ENCODE results near the gene PEMT.
A peak's percentile ranks its signal among the peaks of the same experiment; 100 is the strongest.
"Not testable (repeated sequence)": the region's sequence is repeated elsewhere in the genome, so short reads cannot be mapped to it uniquely, and the experiment has no call there.

Gene PEMT, protein sequence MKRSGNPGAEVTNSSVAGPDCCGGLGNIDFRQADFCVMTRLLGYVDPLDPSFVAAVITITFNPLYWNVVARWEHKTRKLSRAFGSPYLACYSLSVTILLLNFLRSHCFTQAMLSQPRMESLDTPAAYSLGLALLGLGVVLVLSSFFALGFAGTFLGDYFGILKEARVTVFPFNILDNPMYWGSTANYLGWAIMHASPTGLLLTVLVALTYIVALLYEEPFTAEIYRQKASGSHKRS

DNA sequence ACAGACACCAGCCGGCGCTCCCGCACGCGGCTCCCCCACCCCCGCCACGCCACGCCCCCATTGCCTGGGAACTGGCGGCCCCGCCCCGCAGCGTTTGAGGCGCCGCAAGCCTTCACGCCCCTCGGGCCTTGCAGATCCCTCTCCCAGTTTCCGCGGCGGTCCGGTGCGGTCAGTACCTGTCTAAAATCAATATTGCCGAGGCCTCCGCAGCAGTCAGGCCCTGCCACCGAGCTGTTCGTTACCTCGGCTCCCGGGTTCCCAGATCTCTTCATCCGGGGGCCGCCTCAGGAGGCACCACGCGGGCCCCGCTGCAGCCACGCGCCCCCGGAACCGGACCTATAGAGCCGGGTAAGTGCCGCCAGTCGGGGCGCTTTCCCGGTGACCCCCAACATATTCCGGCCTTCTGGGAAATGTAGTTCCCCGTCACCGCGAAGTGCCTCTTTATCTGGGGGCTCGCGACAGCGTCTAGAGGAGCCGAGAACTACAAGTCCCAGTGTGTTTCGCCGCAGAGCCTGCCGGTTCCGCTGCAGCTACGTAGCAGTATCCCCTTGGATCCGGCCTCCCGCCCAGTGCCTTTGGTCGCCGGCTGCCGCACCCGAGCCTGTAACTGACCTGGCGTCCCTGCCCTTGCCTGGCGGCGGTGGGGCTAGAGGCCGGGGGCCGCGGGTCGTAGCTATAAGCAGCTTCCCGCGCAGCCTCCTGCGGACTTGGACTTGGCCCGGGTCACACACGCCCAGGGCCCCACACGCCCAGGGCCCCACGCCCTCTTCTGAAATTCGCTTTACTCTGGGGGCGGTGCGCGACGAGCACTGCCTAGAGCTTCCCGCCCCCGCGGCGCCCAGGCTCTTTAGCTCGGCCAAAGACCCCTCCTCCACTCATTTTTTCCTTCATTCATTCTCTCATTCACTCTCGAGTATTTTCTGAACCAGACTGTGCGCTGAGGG, at the start of gene PEMT:
Gene PEMT, minus strand, starts transcription at position 354 of the 944 bp plus-strand sequence. Its CDS starts 82 bp downstream, at position 272.
- Histone ChIP-seq H3K79me2 (ENCODE audit: low read length) (peaks cover 16% of the 10 kb centered on the region; the same call in 1 of the 2 replicates), H4K20me1 (ENCODE audit: insufficient read depth, low read length) (no peaks in the 10 kb centered on the region), H3K4me1 (ENCODE audit: low read length) (no peaks in the 10 kb centered on the region), H3K9ac (ENCODE audit: low read length) (peak within 1 kb of the TSS; percentile 86), H3K4me2 (ENCODE audit: low read depth, low read length) (peak within 1 kb of the TSS; percentile 89), H3K9me3 (replicated peaks; ENCODE audit: insufficient read depth, low read length) (no peaks in the 10 kb centered on the region), H3F3A (ENCODE audit: insufficient read depth, low read length) (no peaks in the 10 kb centered on the region; the same call in 1 of the 2 replicates), H3K9me2 (replicated peaks; ENCODE audit: insufficient read depth, low read length) (no peaks in the 10 kb centered on the region), H3K36me3 (replicated peaks; ENCODE audit: insufficient read depth, low read length) (no peaks in the 10 kb centered on the region), H2AFZ (ENCODE audit: low read length) (peak within 1 kb of the TSS; percentile 99), H3K27me3 (replicated peaks; ENCODE audit: insufficient read depth, low read length) (no peaks in the 10 kb centered on the region), H3K27ac (ENCODE audit: low read length) (peak within 1 kb of the TSS; percentile 52; the same call in 1 of the 2 replicates), H3K4me3 (ENCODE audit: low read length) (peak within 1 kb of the TSS; percentile 91)
- no peak for TF ChIP-seq EZH2phosphoT487 (IDR thresholded peaks at IDR 0.05; ENCODE audit: low read length)
- no peak for TF ChIP-seq EZH2 (optimal IDR thresholded peaks at IDR 0.05; ENCODE audit: low read depth, low read length)
- TF ChIP-seq, protein P1, sequence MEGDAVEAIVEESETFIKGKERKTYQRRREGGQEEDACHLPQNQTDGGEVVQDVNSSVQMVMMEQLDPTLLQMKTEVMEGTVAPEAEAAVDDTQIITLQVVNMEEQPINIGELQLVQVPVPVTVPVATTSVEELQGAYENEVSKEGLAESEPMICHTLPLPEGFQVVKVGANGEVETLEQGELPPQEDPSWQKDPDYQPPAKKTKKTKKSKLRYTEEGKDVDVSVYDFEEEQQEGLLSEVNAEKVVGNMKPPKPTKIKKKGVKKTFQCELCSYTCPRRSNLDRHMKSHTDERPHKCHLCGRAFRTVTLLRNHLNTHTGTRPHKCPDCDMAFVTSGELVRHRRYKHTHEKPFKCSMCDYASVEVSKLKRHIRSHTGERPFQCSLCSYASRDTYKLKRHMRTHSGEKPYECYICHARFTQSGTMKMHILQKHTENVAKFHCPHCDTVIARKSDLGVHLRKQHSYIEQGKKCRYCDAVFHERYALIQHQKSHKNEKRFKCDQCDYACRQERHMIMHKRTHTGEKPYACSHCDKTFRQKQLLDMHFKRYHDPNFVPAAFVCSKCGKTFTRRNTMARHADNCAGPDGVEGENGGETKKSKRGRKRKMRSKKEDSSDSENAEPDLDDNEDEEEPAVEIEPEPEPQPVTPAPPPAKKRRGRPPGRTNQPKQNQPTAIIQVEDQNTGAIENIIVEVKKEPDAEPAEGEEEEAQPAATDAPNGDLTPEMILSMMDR (IDR thresholded peaks at IDR 0.05; ENCODE audit: low read length), result no peak
- peak; percentile 98 for DNase-seq

DNA sequence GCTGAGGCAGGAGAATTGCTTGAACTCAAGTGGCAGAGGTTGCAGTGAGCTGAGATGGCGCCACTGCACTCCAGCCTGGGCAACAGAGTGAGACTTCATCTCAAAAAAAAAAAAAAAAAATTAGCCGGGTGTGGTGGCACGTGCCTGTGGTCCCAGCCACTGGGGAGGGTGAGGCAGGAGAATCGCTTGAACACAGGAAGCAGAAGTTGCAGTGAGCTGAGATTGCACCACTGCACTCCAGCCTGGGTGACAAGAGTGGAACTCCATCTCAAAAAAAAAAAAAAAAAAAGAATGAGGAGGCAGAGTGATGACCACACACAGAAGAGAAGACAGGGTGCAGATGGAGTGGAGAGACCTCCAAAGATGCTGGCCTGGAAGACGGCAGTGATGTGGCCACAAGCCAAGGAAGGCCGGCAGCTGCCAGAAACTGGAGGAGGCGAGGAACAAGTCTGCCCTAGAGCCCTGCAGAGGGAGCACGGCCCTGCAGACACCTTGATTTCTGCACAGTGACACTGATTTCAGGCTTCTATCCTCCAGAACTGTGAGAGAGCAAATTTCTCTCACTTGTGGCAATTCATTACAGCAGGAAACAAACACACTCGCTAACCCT, 48.3 kb upstream of the PEMT start:
- H3K27me3 ChIP-seq (replicated peaks; ENCODE audit: insufficient read depth, low read length); H3K36me3 ChIP-seq (replicated peaks; ENCODE audit: insufficient read depth, low read length); H2AFZ ChIP-seq (ENCODE audit: low read length); H3K4me1 ChIP-seq (ENCODE audit: low read length); H3K27ac ChIP-seq (ENCODE audit: low read length); H3K4me2 ChIP-seq (ENCODE audit: low read depth, low read length); H3K9me2 ChIP-seq (replicated peaks; ENCODE audit: insufficient read depth, low read length); H3F3A ChIP-seq (ENCODE audit: insufficient read depth, low read length); H3K79me2 ChIP-seq (ENCODE audit: low read length); H3K4me3 ChIP-seq (ENCODE audit: low read length); H4K20me1 ChIP-seq (ENCODE audit: insufficient read depth, low read length); H3K9ac ChIP-seq (ENCODE audit: low read length); DNase-seq; H3K9me3 ChIP-seq (replicated peaks; ENCODE audit: insufficient read depth, low read length): not testable (repeated sequence)

DNA sequence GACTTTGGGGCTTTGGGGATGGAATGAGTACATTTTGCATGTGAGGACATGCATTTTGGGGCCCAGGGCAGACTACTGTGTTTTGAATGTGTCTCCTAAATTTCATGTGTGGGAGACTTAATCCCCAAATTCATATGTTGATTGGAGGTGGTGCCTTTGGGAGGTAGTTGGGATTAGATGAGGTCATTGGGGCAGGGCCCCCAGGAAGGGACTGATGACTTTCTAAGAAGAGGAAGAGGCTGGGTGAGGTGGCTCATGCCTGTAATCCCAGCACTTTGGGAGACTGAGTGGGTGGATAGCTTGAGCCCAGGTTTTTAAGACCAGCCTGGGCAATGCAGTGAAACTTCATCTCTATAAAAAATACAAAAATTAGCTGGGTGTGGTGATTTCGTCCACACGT, 47.0 kb upstream of the PEMT start:
- H3K36me3 ChIP-seq (replicated peaks; ENCODE audit: insufficient read depth, low read length), result no peaks in the 10 kb centered on the region
- no peak overlapping the region for H2AFZ ChIP-seq (ENCODE audit: low read length)
- no peaks in the 10 kb centered on the region for H3K4me1 ChIP-seq (ENCODE audit: low read length)
- H3K9me2 ChIP-seq (replicated peaks; ENCODE audit: insufficient read depth, low read length), result no peaks in the 10 kb centered on the region
- TF ChIP-seq EZH2 (optimal IDR thresholded peaks at IDR 0.05; ENCODE audit: low read depth, low read length) (no peak), EZH2phosphoT487 (IDR thresholded peaks at IDR 0.05; ENCODE audit: low read length) (no peak)
- TF ChIP-seq, protein P1 (IDR thresholded peaks at IDR 0.05; ENCODE audit: low read length), result no peak
- H3K79me2 ChIP-seq (ENCODE audit: low read length), result no peaks in the 10 kb centered on the region
- no peaks in the 10 kb centered on the region for H3F3A ChIP-seq (ENCODE audit: insufficient read depth, low read length)
- no peak overlapping the region for H3K4me3 ChIP-seq (ENCODE audit: low read length)
- H3K27ac ChIP-seq (ENCODE audit: low read length), result no peak overlapping the region
- no peaks in the 10 kb centered on the region for H3K9me3 ChIP-seq (replicated peaks; ENCODE audit: insufficient read depth, low read length)
- no peaks in the 10 kb centered on the region for H4K20me1 ChIP-seq (ENCODE audit: insufficient read depth, low read length)
- H3K9ac ChIP-seq (ENCODE audit: low read length), result no peak overlapping the region
- H3K4me2 ChIP-seq (ENCODE audit: low read depth, low read length), result no peak overlapping the region
- no peaks in the 10 kb centered on the region for H3K27me3 ChIP-seq (replicated peaks; ENCODE audit: insufficient read depth, low read length)
- no peak for DNase-seq

Data from MM.1S (cell line).